IPS-NIHi7 (cell line): Measurements from ENCODE around the gene AHI1.
A peak's percentile ranks its signal among the peaks of the same experiment; 100 is the strongest.

Source experiments
- DNase-seq: peaks from one replicate; pipeline ENCODE4 v3.0.0; 2012; ENCODE audit warnings: mixed read lengths; ENCODE audit errors: extremely low spot score

The AHI1 gene

DNA sequence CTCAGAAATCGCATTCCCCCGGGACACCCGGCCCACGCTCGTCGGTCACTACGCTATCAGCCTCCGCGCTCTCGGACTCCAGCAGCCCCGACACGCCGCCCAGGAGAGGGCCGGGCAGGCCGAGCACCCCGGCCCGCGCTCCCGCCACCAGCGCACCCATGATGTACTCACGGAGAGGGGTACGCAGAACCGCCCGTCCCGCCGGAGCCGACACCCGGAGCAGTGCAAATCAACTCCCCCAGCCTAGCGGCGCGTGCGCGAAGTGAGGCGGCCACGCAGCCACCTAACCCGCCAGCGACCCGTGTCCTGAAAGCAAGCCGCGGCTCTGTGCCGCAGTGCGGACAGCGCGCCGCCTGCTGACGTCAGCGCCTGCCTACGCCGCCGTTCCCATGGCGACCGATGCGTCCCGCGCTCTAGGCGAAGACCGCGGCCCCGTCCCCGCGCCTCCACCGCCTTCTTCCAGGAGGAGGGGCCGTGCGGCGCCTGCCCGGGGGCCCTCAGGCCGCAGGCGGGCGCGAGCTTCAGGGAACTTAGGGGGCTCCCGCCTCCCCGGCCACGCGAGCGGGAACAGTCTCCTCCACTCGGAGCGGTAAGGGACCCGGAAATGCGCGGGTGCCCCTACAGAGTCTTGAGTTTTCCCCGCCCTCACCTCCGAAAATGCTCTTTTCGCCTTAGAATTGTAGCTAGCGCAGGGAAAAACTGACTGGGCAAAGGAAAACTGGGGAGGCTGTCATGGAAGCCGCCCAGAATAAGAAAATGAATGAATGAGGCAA is at the start of gene AHI1:
Gene AHI1, minus strand, starts transcription at position 329 of the 773 bp plus-strand sequence. CDS start 5,503 bp downstream, outside the sequence.
- DNase-seq: peak; percentile 95

DNA sequence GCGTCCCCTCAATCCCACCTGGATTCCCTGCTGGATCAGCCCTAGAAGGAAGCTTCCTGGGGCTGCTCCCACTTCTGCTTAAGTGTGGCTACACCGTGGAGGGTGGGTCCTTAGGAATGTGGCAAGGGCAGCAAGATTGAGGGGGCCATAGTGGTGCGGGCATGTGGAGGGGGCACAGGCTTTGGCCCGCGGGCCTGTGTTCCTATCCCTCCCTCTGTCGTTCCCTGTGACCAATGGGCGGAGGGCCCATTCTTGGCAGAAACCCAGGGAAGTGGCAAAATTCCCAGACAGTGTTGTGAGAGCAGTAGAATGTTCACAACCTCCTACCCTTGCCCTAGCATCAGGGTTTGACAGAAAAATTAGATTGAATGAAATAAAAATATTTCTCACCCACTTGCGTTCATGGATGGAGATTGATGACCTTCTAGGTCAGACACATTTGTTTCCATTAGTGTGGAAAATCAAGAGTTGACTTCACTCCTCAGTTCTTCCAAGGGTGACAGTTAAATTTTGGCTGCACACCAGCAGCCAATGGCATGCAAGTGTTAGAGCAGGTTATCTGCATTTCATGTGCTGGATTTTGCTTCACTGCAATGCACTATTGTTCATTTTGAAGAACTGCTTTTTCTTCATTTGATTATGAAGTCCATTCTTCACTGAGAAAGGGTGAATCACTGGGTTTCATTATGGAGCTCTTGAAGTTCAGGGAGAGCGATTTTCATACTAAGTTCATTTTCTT is 49.3 kb upstream of the AHI1 start:
- DNase-seq: no peak

DNA sequence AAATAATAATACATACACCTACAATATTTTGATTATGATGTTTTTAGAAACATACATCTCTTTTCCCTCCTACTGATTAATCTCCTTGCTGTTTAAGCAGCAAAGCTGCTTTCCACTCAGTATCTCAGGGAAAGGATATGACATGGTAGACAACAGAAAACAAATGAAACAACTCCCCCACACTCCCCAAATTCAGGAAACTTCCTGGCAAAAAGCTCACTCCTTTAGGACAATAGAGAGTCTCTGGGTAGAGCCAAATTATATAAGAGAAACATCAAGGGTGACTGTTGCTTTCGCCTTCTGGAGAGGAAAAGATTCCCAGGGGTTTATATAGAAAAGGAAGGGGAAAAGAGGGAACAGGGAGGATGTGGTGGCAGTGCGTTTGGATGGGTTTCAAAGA is 48.7 kb upstream of the AHI1 start:
- no peak for DNase-seq

DNA sequence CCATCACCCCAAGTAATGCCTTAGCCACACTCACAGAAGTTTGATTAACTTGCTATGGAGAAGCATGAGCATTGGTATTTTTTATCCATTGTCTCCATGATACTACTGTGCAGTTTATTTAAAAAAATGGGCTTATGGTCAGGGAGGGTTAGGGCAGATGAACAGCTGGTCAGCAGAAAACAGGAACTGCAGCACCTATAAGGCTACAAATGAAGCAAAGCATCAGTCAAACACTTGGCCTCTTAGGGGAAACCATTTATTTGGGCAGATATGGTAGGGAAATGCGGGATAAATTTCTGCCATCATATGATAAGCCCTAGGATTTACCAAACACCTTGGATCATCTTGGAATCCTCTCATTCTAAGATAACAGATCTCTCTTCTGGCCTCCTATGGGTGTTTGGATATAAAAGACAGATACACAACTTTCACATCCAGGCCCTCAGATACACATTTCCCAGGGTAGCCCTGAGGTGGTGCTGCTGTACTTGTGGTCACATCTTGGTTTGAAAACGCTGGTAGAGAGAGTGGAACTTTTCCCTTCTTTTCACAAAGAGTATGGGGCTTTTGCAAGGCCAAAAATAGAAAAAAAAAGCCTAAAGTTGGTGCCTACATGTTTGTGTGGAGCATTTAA is 42.8 kb upstream of the AHI1 start:
- DNase-seq: no peak

DNA sequence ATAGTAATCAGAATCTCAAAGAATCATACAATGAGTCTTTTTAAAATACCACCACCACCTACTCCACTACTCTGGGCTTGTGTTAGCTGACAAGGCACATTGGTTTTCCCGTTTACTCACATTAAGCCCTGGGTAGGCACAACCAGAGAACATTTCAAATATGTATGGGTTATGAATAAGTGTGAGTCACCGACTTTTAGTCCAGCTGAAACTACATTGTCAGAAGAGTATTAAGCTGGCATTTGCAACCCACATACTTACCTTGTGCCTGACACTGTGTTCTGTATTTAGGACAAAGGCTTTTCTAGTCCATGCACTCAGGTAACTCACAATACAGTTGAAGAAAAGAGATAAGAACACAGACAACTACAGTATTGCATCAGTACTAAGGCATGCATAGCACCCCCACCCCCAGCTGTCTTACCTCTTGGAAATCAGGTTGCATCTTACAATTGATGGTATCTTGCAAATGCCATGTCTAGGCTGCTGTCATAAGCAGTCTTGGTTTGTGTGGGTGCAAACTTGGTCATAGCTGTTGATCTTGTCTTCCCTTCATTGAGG is 40.3 kb upstream of the AHI1 start:
- DNase-seq: no peak

DNA sequence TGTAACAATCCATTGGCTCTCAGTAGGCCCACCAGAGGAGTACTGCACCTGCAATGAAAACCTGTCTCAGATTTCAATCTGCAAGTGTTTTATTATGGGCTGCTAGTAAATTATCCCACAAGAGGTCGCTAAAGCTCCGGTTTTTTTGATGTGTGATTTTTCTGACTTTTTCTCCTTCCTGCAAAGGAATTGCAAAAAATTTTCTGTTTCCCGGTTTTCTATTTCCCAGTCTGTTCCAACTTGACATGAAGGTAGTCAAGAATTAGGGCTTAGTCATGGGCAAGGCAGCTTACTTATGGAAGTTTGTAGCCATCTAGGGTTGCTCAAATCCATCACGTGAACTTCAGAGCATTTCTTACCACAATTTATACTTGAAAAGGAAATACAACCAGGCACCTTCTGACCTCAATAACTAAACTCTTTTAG is 38.5 kb upstream of the AHI1 start:
- peak; percentile 67 for DNase-seq

DNA sequence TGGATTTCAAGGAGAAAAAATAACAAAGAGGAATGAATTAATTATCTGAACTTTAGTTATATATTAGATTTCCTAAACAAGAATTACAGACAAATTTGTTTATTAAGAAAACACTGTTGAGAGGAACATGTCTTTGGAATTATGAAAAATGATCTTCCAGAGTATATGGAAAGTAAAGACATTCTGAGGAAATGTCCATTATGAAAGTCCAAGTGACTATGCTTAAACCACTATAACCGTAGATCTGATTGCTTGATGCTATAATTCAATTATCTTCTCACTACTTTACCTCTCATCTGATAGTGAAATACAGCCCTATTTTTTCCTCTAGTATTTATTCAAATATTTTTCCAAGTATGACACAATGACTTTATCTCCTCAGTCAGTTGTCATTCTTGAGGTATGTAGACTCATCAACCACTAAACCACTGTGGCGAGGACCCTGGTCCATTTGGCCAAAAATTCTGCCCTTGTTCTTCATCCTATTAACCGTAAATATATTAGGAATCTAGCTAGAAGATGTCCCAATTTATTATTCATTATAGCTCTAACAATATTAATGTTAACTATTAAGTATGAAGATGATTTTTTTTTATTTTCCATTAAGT is 37.3 kb upstream of the AHI1 start:
- no peak for DNase-seq

DNA sequence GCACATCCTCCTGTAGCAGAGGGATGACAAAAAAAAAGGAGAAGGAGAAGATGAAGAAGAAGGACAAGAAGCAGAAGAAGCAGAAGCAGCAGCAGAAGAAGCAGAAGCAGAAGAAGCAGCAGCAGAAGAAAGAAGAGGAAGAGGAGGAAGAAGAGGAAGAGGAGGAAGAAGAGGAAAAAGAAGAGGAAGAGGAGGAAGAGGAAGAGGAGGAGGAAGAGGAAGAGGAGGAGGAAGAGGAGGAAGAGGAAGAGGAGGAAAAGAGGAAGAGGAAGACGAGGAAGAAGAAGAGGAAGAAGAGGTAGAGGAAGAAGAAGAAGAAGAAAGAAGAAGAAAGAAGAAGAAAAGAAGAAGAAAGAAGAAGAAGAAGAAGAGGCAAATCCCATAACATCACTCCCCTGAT is 35.0 kb upstream of the AHI1 start:
- DNase-seq: no peak

DNA sequence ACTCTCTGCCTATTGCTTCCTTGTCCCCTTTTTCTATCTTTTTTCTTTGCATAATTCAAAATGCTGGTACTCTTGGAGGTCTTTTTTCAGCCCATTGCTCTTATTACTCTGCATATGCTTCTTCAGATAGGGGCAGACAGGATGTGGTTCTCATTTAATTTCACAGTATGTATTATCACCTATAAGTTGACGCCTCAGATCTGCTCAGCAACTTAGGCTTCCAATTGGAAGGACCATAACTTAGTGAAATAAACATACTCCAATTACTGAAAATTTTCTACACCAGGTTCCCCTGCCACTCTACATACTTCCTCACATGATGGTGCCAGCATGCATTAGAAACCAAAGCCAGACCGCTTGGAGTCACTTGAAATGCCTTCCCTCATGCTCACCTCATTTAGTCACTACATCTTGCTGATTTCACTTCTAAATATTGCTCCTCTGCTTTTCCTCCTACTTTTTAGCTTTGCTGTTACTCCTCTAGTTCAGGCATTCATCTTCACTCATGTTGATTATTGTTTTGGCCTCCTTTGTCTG is 34.5 kb upstream of the AHI1 start:
- DNase-seq: no peak

DNA sequence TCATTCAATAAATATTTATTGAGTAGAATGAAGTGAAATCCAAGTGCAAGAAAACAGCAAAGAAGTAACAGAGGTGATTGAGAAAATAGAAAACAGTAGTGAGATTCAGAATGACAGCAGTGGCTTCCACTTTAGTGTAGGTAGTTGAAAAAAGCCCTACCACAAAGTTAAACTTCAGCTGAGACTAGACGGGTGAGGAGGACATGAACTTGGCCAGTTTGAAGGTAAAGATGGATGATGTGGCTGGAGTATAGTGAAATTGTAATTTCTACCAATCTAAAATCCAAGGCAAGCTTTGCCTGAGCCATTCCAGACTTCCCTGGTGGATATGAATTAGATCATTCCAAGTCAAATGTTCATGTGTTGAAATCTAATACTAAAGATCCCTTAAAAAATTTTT is 32.6 kb upstream of the AHI1 start:
- DNase-seq: no peak

DNA sequence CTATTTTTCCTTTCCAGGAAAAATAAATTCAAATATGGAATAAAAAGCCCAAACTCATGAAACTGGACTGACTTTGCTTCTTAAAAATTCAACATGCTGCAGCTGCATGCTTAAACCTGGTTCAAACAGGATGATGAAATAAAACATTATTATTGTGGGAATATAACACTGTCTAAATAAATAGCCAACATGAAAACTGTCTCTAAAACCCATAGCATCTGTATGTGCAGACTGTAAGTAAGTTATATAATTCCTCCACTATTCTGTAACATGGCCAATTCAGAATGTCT is 30.4 kb upstream of the AHI1 start:
- DNase-seq: no peak

DNA sequence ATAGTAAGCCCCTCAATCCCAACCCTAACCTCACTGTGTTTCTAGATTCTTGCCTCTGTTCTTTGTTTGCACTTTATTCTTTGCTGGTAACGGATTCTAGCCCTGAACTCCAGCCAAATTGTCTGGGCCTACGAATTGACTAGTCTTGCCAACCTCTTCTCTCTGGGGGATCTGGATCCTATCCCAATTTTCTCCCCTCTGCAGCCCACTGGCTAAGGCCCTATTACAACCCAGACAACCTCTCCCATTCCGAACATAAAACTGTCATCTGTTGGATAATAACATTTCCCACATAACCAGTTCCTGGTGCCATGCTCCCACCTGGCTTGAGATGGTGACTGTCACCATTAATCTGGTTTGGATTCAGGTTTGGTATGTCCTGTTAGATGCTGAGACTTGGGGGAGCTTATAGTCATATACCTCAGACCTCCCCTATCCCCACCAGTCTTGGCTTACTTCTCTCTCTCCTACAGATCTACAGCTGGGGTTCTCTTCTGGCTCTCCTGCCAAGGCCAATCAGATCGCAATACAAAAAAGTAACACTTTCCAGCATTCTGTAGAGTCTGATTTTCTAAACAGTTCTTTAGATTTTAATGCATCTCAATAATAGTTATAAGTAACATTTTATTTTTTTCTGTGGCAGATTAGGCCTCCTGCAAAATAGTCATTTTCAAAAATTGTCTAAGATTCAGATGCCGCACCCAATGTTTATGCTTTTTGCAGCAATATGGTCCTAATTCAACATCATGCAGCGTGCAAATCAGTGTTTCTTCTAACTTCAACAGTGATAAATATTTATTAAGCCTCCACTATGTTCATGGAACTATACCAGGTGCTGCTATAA is 29.8 kb upstream of the AHI1 start:
- DNase-seq: no peak

DNA sequence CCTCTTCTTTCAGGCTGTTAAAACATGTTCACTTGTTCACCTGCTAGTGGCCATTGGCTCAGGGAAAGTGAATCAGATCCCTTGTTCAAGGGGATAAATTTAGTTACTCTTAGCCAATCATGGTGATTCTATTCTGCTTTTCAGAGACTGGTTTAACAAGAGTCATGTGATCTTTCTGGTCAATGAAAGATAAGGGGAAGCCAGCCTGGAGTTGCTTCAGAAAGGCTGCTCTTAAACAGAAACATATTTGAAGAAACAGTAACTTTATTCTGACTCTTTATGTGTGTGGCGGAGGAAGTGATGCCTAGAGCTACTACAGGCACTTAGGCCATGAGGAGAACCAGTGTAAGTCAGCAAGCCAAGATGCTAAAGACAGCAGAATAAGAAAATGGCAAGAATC is 28.1 kb upstream of the AHI1 start:
- DNase-seq: no peak

DNA sequence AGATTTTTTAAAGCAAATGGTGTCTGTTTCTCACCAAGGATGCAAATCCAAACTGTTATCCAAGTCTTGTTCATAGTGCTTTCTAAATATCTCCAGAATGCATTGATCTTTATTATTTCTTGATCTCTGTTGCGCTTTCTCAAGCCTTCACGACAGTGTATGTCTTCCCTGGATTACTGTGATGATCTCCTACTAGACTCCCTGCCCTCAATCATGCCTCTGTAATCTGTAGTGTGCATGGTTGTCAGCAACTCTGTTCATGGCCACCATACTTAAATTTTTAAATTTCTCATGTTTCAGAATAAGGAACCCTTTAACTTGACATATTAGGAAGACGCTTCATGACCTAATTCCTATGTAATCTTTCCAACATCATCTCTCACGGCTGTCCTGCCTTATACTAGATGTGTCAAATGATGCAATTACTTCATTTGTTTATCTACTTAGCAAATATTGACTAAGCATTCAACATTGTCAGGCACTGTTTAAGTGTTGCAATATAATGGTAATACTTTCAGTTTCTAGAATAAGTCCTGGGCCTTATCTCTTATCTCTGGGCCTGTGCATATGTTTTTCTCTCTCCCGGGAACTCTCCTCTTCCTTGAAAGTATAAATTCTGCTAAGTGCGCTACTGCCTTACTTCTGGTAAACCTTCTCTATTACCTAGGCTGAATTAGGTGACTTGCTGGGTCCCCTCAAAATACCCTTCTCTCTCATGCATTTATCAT is 25.6 kb upstream of the AHI1 start:
- no peak for DNase-seq

DNA sequence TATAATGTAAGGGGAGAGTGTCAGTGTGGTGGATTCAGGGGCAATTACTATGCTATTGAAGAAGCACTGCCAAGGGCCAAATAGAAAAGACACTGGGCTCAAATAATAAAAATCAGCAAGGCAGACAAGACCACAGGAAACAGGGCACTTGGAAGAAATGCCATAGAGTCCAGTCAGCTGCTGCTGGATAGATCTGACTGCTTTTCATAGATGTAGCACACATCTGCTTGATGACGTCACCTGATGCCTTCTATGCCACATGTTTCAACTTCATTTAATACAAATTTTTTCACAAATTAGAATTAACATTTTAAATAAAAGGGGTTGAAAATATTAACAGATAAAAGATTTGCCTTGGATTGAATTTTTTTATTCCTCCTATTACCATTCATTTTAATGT is 23.9 kb upstream of the AHI1 start:
- DNase-seq: no peak

DNA sequence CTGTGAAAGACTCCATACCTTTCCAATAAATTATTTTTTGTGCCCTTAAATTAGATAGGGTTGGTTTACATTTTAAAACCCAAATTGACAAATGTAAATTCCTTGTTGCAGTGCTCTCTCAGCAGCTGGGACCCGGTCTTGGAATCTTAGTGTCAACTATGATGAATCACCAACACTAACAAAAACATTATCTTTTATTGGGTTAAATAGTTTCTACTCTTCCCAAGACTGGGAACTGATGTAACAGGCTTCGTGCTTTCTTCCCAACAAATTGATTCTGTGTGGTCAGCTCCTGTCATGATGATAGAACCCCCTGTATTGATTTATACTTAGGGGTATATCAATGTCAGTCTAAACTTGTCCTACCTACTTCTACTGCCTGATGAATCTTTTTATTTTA is 23.2 kb upstream of the AHI1 start:
- no peak for DNase-seq

DNA sequence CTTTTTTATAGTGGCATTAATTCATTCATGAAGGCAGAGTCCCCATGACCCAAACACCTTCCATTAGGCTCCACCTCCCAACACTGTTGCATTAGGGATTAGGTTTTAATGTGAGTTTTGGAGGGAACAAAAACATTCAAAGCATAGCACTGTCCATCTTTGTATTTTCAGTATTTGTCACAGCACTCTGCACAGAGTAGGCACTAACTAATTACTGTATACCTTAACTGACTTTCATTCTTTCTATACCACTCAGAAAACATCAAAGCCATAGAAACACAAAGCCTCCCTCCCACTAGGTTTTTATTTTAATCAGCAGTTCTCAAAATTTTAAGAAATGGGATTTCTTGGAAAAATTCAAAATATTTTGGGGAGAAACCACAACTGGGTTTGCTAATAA is 21.8 kb upstream of the AHI1 start:
- no peak for DNase-seq

DNA sequence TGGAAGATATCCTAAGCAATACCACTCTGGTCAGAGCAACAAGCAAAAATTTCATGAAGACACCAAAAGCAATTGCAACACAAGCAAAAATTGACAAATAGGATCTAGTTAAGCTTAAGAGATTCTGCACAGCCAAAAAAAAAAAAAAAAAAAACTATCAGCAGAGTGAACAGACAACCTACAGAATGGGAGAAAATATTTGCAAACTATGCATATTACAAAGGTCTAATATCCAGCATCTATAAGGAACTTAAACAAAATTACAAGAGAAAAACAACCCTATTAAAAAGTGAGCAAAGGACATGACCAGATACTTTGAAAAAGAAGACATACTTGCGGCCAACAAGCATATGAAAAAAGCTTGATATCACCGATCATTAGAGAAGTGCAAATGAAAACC is 20.0 kb upstream of the AHI1 start:
- no peak for DNase-seq

DNA sequence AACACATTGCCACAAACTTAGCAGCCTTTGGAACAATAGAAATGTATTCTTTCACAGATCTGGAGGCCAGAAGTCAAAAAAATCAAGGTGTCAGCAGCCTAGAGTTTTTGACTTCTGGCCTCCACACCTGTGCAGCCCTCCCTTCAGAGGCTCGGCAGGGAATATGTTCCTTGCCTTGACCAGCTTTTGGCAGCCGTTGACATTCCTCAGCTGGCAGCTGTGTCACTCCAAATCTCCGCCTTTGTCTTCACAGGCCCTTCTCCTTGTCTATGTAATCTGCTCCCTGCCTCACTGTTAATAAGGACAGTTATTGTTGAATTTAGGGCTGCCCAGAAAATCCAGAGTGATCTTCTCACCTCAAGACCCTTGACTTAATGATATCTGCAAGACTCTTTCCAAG is 17.2 kb upstream of the AHI1 start:
- DNase-seq: no peak

DNA sequence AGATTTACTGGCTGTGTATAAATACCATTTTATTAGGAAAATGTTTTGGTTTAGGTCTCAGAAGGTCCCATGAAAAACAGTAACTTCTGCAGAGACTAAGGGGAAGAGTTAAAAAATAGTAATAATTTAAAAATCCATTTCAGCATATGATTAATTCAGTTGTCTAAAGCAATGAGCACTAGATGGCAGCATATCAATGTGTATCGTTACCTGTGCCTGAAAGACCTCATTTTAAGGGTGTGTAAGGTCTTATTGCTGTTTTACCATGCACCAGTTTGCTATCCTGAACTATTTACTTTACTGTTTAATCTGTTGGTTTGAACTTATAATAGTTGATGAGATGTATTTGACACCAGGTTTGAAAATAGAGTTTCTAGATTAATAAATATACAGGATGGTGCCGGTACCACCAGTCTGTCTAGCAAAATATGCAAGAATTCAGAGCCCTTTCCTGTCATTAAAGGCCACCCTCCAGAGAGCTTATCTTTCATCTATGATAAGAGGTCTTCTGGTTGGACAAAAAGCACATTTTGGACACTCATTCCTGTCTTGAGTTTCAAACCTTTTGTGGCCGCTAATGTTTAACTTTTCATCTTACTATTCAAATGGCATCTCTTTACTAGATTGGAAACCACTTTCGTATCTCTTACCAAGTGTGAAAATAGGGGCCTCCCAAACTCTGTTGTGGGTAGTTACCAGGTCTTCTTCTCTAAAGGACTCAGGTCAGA is 8.9 kb upstream of the AHI1 start:
- no peak for DNase-seq
